Measurements from ENCODE around the gene FMO2.
"Not testable (repeated sequence)": the region's sequence is repeated elsewhere in the genome, so short reads cannot be mapped to it uniquely, and the experiment has no call there.

The FMO2 gene

GRCh38 chr1:171219346-171220080, 34.4 kb downstream of the FMO2 start:
- no peak for DNase-seq (ENCODE audit: low read depth)

- no peak for DNase-seq (ENCODE audit: low read depth)
Measured at GRCh38 chr1:171220081-171220420, 35.0 kb downstream of the FMO2 start.

- DNase-seq (ENCODE audit: low read depth), result no peak
Measured at GRCh38 chr1:171220581-171221054, 35.5 kb downstream of the FMO2 start.

- DNase-seq (ENCODE audit: low read depth), result no peak
Measured at GRCh38 chr1:171221665-171222591, 36.8 kb downstream of the FMO2 start.

GRCh38 chr1:171222936-171223335, 37.8 kb downstream of the FMO2 start:
- DNase-seq (ENCODE audit: low read depth), result no peak

GRCh38 chr1:171224257-171224656, 39.2 kb downstream of the FMO2 start:
- DNase-seq (ENCODE audit: low read depth), result not testable (repeated sequence)

GRCh38 chr1:171226747-171227370, 41.8 kb downstream of the FMO2 start:
- DNase-seq (ENCODE audit: low read depth), result no peak

GRCh38 chr1:171231326-171231725, 46.2 kb downstream of the FMO2 start:
- no peak for DNase-seq (ENCODE audit: low read depth)

GRCh38 chr1:171233183-171233582, 48.1 kb downstream of the FMO2 start:
- DNase-seq (ENCODE audit: low read depth), result no peak

GRCh38 chr1:171236231-171236630, 51.1 kb downstream of the FMO2 start:
- not testable (repeated sequence) for DNase-seq (ENCODE audit: low read depth)

- no peak for DNase-seq (ENCODE audit: low read depth)
Measured at GRCh38 chr1:171243878-171244277, 58.8 kb downstream of the FMO2 start.

- DNase-seq (ENCODE audit: low read depth), result no peak
Measured at GRCh38 chr1:171245458-171246064, 60.5 kb downstream of the FMO2 start.

GRCh38 chr1:171247501-171247900, 62.4 kb downstream of the FMO2 start:
- DNase-seq (ENCODE audit: low read depth), result no peak

GRCh38 chr1:171248302-171248701, 63.2 kb downstream of the FMO2 start, which contains the start of gene FMO1:
Gene FMO1, plus strand, starts transcription at chr1:171248494. Its CDS starts 9,594 bp downstream, at chr1:171258088.
- no peak for DNase-seq (ENCODE audit: low read depth)

- DNase-seq (ENCODE audit: low read depth), result no peak
Measured at GRCh38 chr1:171248841-171249240, 63.7 kb downstream of the FMO2 start.

- DNase-seq (ENCODE audit: low read depth), result no peak
Measured at GRCh38 chr1:171250263-171250662, 65.2 kb downstream of the FMO2 start.

GRCh38 chr1:171251042-171251951, 66.2 kb downstream of the FMO2 start:
- DNase-seq (ENCODE audit: low read depth), result no peak

- DNase-seq (ENCODE audit: low read depth), result no peak
Measured at GRCh38 chr1:171251952-171252300, 66.8 kb downstream of the FMO2 start.

- no peak for DNase-seq (ENCODE audit: low read depth)
Measured at GRCh38 chr1:171252482-171252881, 67.4 kb downstream of the FMO2 start.

GRCh38 chr1:171254859-171255258, 69.8 kb downstream of the FMO2 start:
- no peak for DNase-seq (ENCODE audit: low read depth)

- DNase-seq (ENCODE audit: low read depth), result no peak
Measured at GRCh38 chr1:171256940-171257606, 72.0 kb downstream of the FMO2 start.
